ENCODE measurements around the gene ADSS1. TPM values are rescaled to one million over a fixed set of nuclear protein-coding genes. Genes with fewer than 3 reads are reported as not detected.
A peak's percentile ranks its signal among the peaks of the same experiment; 100 is the strongest.

ADSS1 gene
- total and polyA plus RNA-seq, 4 donors, result 1.8 to 18.8 (median 12.2) TPM

DNA sequence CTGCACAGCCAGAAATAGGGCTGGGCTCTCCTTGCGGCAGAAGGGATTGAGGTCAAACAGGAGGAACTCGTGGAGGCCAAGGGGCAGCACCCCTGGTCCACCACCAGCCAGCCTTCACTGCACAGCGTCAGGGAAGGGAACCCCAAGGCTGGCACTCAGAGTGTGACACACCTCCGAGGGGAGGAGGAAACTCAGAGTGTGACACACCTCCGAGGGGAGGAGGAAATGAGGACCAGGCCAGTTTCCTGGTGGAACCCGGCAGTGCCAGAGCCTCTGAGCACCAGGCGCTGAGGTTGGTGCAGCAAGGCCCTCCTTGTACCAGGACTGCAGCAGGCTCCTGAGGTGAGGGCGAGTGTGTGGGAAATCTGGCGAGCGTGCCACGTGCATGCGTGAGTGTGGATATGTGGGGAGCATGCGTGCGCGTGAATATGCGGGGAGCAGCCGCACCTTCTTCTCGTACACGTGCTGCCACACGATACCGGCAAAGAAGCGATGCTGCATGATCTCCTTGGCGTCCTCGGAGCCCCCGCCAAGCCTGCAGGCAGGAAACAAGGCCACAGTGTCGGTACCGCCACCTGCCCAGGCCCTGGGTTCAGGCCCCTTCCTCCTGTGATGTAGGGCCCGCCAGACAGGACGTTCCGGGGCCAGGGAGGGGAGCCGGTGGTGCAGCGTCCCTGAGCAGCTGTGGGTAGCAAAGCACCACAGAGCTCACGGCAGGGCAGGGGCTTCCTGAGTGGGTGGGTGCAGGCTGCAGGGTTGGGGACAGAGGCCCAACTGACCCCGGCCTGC lies 48.1 kb downstream of the ADSS1 start:
- TF ChIP-seq, protein P1, sequence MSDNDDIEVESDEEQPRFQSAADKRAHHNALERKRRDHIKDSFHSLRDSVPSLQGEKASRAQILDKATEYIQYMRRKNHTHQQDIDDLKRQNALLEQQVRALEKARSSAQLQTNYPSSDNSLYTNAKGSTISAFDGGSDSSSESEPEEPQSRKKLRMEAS (IDR thresholded peaks at IDR 0.05), result no peak
- TF ChIP-seq YY1 (IDR thresholded peaks at IDR 0.05) (no peak), FOXA2 (IDR thresholded peaks at IDR 0.05) (no peak), SP1 (IDR thresholded peaks at IDR 0.05) (no peak), NR2F2 (IDR thresholded peaks at IDR 0.05) (no peak), RXRA (IDR thresholded peaks at IDR 0.05) (no peak), HNF4A (conservative IDR thresholded peaks at IDR 0.05) (no peak), HNF4G (IDR thresholded peaks at IDR 0.05) (no peak), JUND (IDR thresholded peaks at IDR 0.05) (no peak)
- TF ChIP-seq, protein P2, sequence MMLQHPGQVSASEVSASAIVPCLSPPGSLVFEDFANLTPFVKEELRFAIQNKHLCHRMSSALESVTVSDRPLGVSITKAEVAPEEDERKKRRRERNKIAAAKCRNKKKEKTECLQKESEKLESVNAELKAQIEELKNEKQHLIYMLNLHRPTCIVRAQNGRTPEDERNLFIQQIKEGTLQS (IDR thresholded peaks at IDR 0.05), result no peak

DNA sequence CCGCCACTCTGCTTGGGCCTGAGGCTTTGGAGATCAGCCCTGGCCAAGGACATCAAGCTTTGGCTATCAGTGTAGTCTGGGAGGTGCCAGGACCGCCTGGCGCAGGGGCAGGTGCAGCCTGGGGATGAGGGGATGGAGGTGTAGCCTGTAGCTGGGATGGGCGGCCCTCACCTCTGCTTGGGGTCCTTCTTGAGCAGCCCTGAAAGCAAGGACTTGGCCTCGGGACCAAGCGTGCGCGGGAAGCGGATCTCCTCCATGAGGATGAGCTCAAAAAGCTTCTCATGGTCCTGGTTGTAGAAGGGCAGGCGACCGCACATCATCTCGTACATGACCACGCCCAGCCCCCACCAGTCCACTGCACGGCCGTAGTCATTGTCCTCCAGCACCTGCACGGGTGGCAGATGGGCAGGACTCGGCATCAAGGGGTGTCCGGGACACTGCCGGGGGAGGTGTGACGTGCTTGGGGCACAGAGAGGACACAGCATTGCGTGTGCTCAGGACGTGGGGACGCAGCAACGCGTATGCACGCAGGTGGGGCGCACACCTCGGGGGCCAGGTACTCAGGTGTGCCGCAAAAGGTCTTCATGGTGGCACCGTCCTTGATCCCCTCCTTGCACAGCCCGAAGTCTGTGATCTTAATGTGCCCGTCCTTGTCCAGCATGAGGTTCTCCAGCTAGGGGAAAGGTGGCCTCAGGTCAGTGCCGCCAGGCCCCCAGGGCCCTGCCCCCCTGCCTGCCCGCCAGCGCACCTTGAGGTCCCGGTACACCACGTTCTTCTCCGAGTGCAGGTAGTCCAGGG lies 48.9 kb downstream of the ADSS1 start:
- Histone ChIP-seq H3K4me3 (ENCODE audit: low read depth in 1 of 3, low read length in 3 of 3) (no peak overlapping the region), H3K27me3 (ENCODE audit: control insufficient read depth in 4 of 4, insufficient read depth in 4 of 4, low read length in 3 of 4) (no peaks in the 10 kb centered on the region), H3K27ac (ENCODE audit: low read depth in 1 of 2, low read length in 2 of 2) (no peak overlapping the region), H3K4me1 (ENCODE audit: control insufficient read depth in 4 of 4, insufficient read depth in 4 of 4, low read length in 3 of 4) (peaks cover 2 to 16% (median 7%) of the 10 kb centered on the region in 4 donors), H3K9me3 (ENCODE audit: control insufficient read depth in 4 of 4, low read length in 3 of 4) (no peaks in the 10 kb centered on the region), H3K36me3 (ENCODE audit: control insufficient read depth in 4 of 4, insufficient read depth in 3 of 4, low read depth in 1 of 4, low read length in 3 of 4) (peaks cover 17 to 55% (median 27%) of the 10 kb centered on the region in 4 donors), H3K9ac (ENCODE audit: low read depth in 1 of 2, low read length in 2 of 2) (no peak overlapping the region)
- no peak for DNase-seq (ENCODE audit: low spot score)
- WGBS, result 93% methylated on average over 38 of the region's 38 CpGs
- TF ChIP-seq FOXA2 (IDR thresholded peaks at IDR 0.05), result no peak
- TF ChIP-seq, protein P2 (IDR thresholded peaks at IDR 0.05), result no peak

More for the DNA sequence above, 48.1 kb downstream of the ADSS1 start:
- Histone ChIP-seq H3K4me3 (ENCODE audit: low read depth in 1 of 3, low read length in 3 of 3) (no peak overlapping the region), H3K4me1 (ENCODE audit: control insufficient read depth in 4 of 4, insufficient read depth in 4 of 4, low read length in 3 of 4) (peaks cover 5 to 24% (median 15%) of the 10 kb centered on the region in 4 donors), H3K36me3 (ENCODE audit: control insufficient read depth in 4 of 4, insufficient read depth in 3 of 4, low read depth in 1 of 4, low read length in 3 of 4) (peaks cover 17 to 50% (median 27%) of the 10 kb centered on the region in 4 donors), H3K9me3 (ENCODE audit: control insufficient read depth in 4 of 4, low read length in 3 of 4) (no peaks in the 10 kb centered on the region), H3K27ac (ENCODE audit: low read depth in 1 of 2, low read length in 2 of 2) (no peak overlapping the region), H3K27me3 (ENCODE audit: control insufficient read depth in 4 of 4, insufficient read depth in 4 of 4, low read length in 3 of 4) (no peaks in the 10 kb centered on the region), H3K9ac (ENCODE audit: low read depth in 1 of 2, low read length in 2 of 2) (no peak overlapping the region)
- 90% methylated on average over 34 of the region's 34 CpGs for WGBS
- DNase-seq (ENCODE audit: low spot score), result no peak

DNA sequence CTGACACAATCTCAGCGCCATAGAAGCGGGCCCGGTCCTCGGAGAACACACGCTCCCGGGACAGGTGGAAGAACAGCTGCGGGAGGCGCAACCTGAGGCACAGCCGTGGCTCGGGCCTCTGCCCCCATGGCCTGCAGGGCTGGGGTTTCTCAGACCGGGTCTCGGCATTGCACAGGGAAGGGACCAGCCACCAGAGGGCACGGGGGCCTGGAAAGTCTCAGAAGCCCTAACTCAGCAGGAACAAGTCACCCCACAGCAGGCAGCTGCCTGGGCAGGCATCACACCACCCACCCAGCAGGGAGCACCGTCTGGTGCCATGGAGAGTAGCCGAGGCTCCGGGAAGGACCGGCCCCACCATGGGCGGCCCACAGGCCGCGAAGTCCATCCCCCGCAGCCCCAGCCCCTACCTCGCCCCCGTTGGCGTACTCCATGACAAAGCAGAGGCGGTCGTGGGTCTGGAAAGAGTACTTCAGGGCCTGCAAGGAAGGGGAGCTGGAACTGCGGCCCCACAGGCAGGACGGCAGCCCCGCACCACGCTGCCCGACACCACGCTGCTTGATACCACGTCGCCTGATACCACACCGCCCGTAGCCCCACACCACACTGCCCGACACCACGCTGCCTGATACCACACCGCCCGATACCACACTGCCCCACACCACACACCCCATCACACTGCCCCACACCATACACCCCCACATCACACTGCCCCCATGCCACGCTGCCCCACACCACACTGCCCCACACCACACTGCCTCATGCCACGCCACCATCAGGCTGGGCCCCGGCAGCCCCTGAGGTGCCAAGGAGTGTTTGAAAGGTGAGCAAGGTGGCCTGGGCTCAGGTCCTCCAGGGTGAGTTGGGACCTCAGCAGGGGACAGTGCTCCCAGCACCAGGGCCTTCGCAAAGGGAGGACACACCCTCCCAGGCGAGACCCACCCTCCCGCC lies 49.8 kb downstream of the ADSS1 start:
- no peaks in the 10 kb centered on the region for H3K9me3 ChIP-seq (ENCODE audit: control insufficient read depth in 4 of 4, low read length in 3 of 4)
- whole genome bisulfite sequencing, result 91% methylated on average over 46 of the region's 46 CpGs

More for the DNA sequence above, 49.8 kb downstream of the ADSS1 start:
- Histone ChIP-seq H3K27me3 (ENCODE audit: control insufficient read depth in 4 of 4, insufficient read depth in 4 of 4, low read length in 3 of 4) (no peaks in the 10 kb centered on the region), H3K36me3 (ENCODE audit: control insufficient read depth in 4 of 4, insufficient read depth in 3 of 4, low read depth in 1 of 4, low read length in 3 of 4) (peaks cover 17 to 57% (median 27%) of the 10 kb centered on the region in 4 donors), H3K9ac (ENCODE audit: low read depth in 1 of 2, low read length in 2 of 2) (no peak overlapping the region), H3K27ac (ENCODE audit: low read depth in 1 of 2, low read length in 2 of 2) (no peak overlapping the region), H3K4me3 (ENCODE audit: low read depth in 1 of 3, low read length in 3 of 3) (no peak overlapping the region), H3K4me1 (ENCODE audit: control insufficient read depth in 4 of 4, insufficient read depth in 4 of 4, low read length in 3 of 4) (peaks cover 0 to 8% (median 2%) of the 10 kb centered on the region in 4 donors)
- TF ChIP-seq, protein P1 (IDR thresholded peaks at IDR 0.05), result no peak
- TF ChIP-seq SP1 (IDR thresholded peaks at IDR 0.05) (no peak), JUND (IDR thresholded peaks at IDR 0.05) (no peak), NR2F2 (IDR thresholded peaks at IDR 0.05) (no peak), HNF4A (conservative IDR thresholded peaks at IDR 0.05) (no peak), YY1 (IDR thresholded peaks at IDR 0.05) (no peak), FOXA1 (IDR thresholded peaks at IDR 0.05) (no peak)
- TF ChIP-seq, protein P2 (IDR thresholded peaks at IDR 0.05), result no peak
- TF ChIP-seq, protein P3, sequence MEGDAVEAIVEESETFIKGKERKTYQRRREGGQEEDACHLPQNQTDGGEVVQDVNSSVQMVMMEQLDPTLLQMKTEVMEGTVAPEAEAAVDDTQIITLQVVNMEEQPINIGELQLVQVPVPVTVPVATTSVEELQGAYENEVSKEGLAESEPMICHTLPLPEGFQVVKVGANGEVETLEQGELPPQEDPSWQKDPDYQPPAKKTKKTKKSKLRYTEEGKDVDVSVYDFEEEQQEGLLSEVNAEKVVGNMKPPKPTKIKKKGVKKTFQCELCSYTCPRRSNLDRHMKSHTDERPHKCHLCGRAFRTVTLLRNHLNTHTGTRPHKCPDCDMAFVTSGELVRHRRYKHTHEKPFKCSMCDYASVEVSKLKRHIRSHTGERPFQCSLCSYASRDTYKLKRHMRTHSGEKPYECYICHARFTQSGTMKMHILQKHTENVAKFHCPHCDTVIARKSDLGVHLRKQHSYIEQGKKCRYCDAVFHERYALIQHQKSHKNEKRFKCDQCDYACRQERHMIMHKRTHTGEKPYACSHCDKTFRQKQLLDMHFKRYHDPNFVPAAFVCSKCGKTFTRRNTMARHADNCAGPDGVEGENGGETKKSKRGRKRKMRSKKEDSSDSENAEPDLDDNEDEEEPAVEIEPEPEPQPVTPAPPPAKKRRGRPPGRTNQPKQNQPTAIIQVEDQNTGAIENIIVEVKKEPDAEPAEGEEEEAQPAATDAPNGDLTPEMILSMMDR (IDR thresholded peaks at IDR 0.05; ENCODE audit: low read depth, low read length, missing input control), result peak; percentile 14
- DNase-seq (ENCODE audit: low spot score), result no peak
